Muscle of arm (tissue), 12 donors: ENCODE data around the gene NFATC2IP. TPM values are rescaled to one million over a fixed set of nuclear protein-coding genes. Genes with fewer than 3 reads are reported as not detected.
A peak's percentile ranks its signal among the peaks of the same experiment; 100 is the strongest.
"Not testable (repeated sequence)": the region's sequence is repeated elsewhere in the genome, so short reads cannot be mapped to it uniquely, and the experiment has no call there.

Experiments used
- DNase-seq: peaks from one replicate; pipeline ENCODE4 v3.0.0-alpha.2; 2013
- polyA plus RNA-seq, 12 donors: library from polyadenylated mRNA; unstranded; fragments of 120-200 nt; gene quantifications; one replicate each; pipeline ENCODE4 v1.2.1, GENCODE V29; 2013; ENCODE audit not compliant: insufficient read length in 12 of 12

The NFATC2IP gene
- polyA plus RNA-seq, 12 donors = 14.1 to 46.1 (median 24.3) TPM; not detected in 1

DNA sequence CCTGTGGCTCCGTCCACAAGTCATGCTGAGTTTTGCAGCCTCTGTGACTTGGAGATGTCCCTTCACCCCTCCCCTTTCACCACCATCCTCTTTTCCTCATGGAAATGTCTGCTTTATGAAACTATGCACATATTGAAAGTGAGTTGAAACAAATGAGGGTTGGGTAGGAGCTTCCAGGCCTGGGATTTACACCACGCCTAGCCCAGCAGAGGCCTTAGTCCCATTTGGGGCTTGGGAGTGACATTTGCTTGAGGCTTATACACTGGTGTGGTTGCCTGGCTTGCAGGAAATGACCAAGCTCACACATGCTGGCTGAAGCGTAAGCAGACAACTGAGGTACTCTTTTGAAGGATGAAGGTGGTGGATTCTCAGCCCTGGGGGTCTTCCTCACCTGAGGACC is 13.3 kb downstream of the NFATC2IP start:
- no peak for DNase-seq

- no peak for DNase-seq
Measured at GRCh38 chr16:28964496-28964895, 13.8 kb downstream of the NFATC2IP start.

DNA sequence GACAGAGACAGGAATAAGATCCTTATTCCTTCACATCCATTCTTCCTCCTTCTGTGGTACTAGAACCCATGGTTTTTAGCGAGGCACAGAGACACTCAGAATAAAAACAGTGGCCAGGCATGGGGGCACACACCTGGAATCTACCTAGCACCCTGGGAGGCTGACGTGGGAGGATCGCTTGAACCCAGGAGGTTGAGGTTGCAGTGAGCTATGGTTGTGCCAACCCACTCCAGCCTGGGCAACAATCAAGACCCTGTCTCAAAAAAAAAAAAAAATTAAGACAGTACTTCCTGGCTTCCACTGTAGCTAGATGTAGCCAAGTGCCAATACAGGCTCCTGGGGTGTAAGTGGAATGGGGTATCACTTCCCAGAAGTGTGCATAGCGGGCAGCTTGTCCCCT is 16.4 kb downstream of the NFATC2IP start:
- DNase-seq = no peak

GRCh38 chr16:28969696-28970095 is 19.0 kb downstream of the NFATC2IP start:
- not testable (repeated sequence) for DNase-seq

GRCh38 chr16:28974007-28974436 is 23.3 kb downstream of the NFATC2IP start:
- peak; percentile 55 for DNase-seq

DNA sequence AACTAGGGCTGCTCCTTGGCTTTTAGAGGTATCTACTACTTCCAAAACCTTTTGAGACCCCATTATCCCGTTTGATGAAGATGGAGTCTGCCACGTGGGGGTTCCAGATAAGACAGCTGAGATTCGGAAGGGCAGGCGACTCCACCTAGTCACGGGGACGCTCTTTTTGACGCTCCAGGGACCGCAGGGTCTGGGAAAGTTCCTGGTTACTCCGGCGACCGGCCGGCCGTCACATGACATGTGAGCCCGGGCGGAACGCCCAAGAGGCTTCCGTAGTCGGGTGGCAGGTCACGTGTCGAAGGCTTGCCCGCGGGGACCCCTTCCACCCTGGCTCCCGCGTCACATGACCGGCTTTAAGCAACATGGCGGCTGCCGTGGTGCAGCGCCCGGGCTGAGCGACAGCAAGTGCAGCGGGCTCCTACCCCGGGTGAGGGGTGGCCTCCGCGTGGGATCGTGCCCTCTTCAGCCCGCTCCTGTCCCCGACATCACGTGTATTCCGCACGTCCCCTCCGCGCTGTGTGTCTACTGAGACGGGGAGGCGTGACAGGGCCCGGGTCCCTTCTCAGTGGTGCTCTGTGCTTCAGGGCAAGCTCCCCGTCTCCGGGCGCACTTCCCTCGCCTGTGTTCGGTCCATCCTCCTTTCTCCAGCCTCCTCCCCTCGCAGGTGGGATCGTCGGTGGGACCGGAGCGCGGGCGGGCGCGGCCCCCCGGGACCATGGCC is 23.9 kb downstream of the NFATC2IP start, which contains the start of gene SPNS1:
Gene SPNS1 (plus strand): TSS at position 342 of the 721 bp plus-strand sequence. CDS start 374 bp downstream, at position 716.
- DNase-seq = peak; percentile 97

DNA sequence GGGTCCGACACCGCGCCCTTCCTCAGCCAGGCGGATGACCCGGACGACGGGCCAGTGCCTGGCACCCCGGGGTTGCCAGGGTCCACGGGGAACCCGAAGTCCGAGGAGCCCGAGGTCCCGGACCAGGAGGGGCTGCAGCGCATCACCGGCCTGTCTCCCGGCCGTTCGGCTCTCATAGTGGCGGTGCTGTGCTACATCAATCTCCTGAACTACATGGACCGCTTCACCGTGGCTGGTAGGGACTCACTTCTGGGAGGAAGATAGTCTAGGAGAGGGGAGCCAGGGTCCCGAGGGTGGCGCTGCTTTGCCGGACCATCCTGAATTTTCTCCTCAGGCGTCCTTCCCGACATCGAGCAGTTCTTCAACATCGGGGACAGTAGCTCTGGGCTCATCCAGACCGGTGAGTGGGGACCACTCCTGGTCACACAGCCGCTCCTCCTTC is 24.4 kb downstream of the NFATC2IP start:
- no peak for DNase-seq

DNA sequence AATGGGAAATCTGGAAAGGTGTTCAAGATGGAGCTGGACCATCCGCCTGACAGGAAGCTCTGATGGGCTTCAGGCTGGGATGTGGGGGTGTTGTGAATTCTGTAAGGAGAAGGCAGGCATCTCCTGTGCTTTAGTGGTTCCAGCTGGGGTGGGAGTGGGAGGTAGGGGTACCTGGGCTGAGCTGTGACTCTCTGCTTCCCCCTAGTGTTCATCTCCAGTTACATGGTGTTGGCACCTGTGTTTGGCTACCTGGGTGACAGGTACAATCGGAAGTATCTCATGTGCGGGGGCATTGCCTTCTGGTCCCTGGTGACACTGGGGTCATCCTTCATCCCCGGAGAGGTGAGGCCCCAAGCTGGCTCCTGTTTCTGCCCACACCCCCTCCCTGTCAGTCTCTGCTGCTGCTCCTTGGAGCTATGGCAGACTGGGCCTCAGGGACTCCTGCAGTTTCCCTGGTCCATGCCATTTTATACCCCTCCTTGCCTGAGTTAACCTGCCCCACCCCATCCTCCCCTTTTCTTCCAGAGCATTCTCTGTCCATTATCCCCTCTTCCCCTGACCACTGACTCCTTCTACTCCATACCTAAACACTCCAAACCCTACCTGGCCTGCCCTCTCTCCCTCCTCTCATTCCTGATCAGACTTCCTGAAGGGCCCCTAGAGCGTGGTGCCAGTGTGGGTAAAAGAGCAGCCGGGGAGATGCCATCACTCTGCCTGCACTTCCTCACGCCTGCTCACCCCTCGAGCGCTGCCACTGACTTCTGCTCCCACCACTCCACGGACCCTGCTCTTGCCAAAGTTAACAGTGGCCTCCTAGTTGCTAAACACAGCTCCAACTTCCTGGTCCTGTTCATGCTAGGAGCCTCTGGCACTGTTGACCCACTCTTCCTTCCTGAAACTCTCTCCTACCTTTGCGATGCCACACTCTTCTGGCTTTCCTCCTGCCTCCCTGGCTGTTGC is 27.2 kb downstream of the NFATC2IP start:
- no peak for DNase-seq

- not testable (repeated sequence) for DNase-seq
Measured at GRCh38 chr16:28980330-28980729, 29.6 kb downstream of the NFATC2IP start.

DNA sequence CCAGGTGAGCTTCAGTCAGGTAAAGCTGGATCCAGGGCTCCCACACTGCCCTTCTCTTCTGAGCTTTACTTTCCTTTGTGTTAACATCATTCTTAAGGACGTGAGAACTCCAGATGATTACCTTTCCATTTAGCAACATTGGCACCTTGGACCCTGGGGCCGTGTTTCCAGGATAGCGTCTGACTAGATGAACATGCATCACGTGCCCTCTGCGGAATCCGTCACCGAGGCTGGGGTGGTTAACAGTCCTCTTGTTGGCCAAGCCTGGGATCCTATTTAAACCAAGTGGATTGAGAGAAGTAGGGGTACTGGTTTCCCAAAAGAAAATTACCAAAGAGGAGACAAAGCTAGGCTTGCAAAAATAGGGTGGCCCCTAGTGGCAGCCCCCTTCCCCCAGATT is 30.2 kb downstream of the NFATC2IP start:
- DNase-seq = no peak

- DNase-seq = no peak
Measured at GRCh38 chr16:28981517-28981916, 30.8 kb downstream of the NFATC2IP start.

DNA sequence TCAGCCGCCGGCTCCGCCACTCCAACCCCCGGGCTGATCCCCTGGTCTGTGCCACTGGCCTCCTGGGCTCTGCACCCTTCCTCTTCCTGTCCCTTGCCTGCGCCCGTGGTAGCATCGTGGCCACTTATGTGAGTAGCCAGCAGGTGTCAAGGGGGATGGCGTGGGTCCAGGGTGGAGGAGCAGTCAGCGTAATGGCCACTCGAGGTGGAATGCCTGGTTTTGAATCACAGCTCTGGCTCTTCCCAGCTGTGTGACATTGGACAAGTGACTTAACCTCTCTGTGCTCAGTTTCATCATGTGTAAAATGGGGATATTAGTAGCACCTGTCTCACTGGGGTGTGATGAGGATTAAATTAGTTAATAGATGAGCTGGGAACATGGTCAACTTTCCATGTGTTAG is 31.7 kb downstream of the NFATC2IP start:
- no peak for DNase-seq

- no peak for DNase-seq
Measured at GRCh38 chr16:28982949-28983348, 32.2 kb downstream of the NFATC2IP start.

GRCh38 chr16:28983644-28984043 is 32.9 kb downstream of the NFATC2IP start:
- no peak for DNase-seq

DNA sequence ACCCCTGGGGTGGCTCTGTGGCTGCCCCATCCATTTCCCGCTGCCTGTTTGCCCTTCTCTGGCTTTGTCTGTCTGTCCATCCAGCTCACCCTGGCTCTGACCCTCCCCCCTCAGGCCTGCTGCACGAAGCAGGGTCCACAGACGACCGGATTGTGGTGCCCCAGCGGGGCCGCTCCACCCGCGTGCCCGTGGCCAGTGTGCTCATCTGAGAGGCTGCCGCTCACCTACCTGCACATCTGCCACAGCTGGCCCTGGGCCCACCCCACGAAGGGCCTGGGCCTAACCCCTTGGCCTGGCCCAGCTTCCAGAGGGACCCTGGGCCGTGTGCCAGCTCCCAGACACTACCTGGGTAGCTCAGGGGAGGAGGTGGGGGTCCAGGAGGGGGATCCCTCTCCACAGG is 33.4 kb downstream of the NFATC2IP start:
- no peak for DNase-seq

GRCh38 chr16:28984619-28985135 is 33.9 kb downstream of the NFATC2IP start, which contains the start of gene LAT:
Gene LAT, plus strand, starts transcription at chr16:28985052. Its CDS starts 366 bp downstream, at chr16:28985418.
- DNase-seq = no peak

GRCh38 chr16:28985211-28986041 is 34.7 kb downstream of the NFATC2IP start:
- no peak for DNase-seq

GRCh38 chr16:28986046-28986445 is 35.3 kb downstream of the NFATC2IP start:
- DNase-seq = no peak

GRCh38 chr16:28986492-28986891 is 35.8 kb downstream of the NFATC2IP start:
- no peak for DNase-seq

- no peak for DNase-seq
Measured at GRCh38 chr16:28987170-28987853, 36.6 kb downstream of the NFATC2IP start.

- DNase-seq = no peak
Measured at GRCh38 chr16:28989363-28989762, 38.6 kb downstream of the NFATC2IP start.
